AG08396 (cell line): ENCODE measurements around the gene GLIPR2.
"Not testable (repeated sequence)": the region's sequence is repeated elsewhere in the genome, so short reads cannot be mapped to it uniquely, and the experiment has no call there.

Experiments used
- DNase-seq: peaks from one replicate; pipeline ENCODE4 v3.0.0; 2012; ENCODE audit warnings: low spot score, mixed read lengths

GLIPR2 gene

GRCh38 chr9:36144309-36145232, 8.0 kb downstream of the GLIPR2 start:
- DNase-seq, result no peak

- no peak for DNase-seq
These were observed 9.4 kb downstream of the GLIPR2 start for GRCh38 chr9:36145970-36146369.

- no peak for DNase-seq
These were observed 10.1 kb downstream of the GLIPR2 start for GRCh38 chr9:36146651-36147050.

GRCh38 chr9:36147441-36148175, 11.1 kb downstream of the GLIPR2 start:
- no peak for DNase-seq

GRCh38 chr9:36148311-36149051, 11.9 kb downstream of the GLIPR2 start:
- DNase-seq, result peak; percentile 94

GRCh38 chr9:36149197-36149596, 12.7 kb downstream of the GLIPR2 start:
- DNase-seq, result peak; percentile 62

- DNase-seq, result no peak
These were observed 14.2 kb downstream of the GLIPR2 start for GRCh38 chr9:36150574-36151315.

GRCh38 chr9:36151316-36152210, 15.0 kb downstream of the GLIPR2 start:
- no peak for DNase-seq

- DNase-seq, result no peak
These were observed 16.4 kb downstream of the GLIPR2 start for GRCh38 chr9:36152741-36153438.

GRCh38 chr9:36153746-36154145, 17.2 kb downstream of the GLIPR2 start:
- no peak for DNase-seq

GRCh38 chr9:36154331-36154952, 17.9 kb downstream of the GLIPR2 start:
- no peak for DNase-seq

GRCh38 chr9:36156116-36156515, 19.6 kb downstream of the GLIPR2 start:
- DNase-seq, result no peak

GRCh38 chr9:36158122-36158521, 21.6 kb downstream of the GLIPR2 start:
- DNase-seq, result no peak

GRCh38 chr9:36158917-36159316, 22.4 kb downstream of the GLIPR2 start:
- DNase-seq, result no peak

- not testable (repeated sequence) for DNase-seq
These were observed 23.0 kb downstream of the GLIPR2 start for GRCh38 chr9:36159509-36159908.

- not testable (repeated sequence) for DNase-seq
These were observed 23.6 kb downstream of the GLIPR2 start for GRCh38 chr9:36160126-36160525.

- peak; percentile 13 for DNase-seq
These were observed 24.7 kb downstream of the GLIPR2 start for GRCh38 chr9:36161187-36161586.

- DNase-seq, result peak; percentile 1
These were observed 25.7 kb downstream of the GLIPR2 start for GRCh38 chr9:36162211-36162738.
